ENCODE results near the gene KCNN3. TPM values are rescaled to one million over a fixed set of nuclear protein-coding genes. Genes with fewer than 3 reads are reported as not detected.
A peak's percentile ranks its signal among the peaks of the same experiment; 100 is the strongest.

The KCNN3 gene
- total RNA-seq, 6 experiments from 2014 or later, result not detected

DNA sequence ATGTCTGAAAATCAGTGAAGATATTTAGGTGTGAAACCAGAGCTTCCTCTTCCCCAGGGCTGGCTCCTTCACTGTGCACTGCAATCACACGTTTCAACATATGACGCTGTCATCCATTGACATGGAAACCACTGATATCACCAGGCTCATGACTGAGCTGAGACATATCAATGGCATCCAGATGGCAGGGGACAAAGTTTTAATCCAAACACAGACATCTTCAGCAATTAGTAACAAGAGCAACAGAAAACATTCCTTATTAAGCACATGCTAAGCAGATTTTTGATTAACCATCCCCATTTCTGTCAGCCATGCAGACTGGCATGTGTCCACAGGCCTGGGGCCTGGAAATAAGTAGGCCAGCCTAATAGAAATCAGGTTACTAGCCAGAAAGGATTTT is 154.1 kb downstream of the KCNN3 start:
- Mint-ChIP-seq H3K27ac (no peak overlapping the region), H3K36me3 (ENCODE audit: low read depth) (no peaks in the 10 kb centered on the region), H3K27me3 (ENCODE audit: insufficient read depth) (peaks cover 37% of the 10 kb centered on the region), H3K4me3 (no peak overlapping the region), H3K9me3 (no peaks in the 10 kb centered on the region), H3K4me1 (ENCODE audit: low read depth) (peaks cover 16% of the 10 kb centered on the region)
- DNase-seq, result no peak
- TF ChIP-seq, protein P1, sequence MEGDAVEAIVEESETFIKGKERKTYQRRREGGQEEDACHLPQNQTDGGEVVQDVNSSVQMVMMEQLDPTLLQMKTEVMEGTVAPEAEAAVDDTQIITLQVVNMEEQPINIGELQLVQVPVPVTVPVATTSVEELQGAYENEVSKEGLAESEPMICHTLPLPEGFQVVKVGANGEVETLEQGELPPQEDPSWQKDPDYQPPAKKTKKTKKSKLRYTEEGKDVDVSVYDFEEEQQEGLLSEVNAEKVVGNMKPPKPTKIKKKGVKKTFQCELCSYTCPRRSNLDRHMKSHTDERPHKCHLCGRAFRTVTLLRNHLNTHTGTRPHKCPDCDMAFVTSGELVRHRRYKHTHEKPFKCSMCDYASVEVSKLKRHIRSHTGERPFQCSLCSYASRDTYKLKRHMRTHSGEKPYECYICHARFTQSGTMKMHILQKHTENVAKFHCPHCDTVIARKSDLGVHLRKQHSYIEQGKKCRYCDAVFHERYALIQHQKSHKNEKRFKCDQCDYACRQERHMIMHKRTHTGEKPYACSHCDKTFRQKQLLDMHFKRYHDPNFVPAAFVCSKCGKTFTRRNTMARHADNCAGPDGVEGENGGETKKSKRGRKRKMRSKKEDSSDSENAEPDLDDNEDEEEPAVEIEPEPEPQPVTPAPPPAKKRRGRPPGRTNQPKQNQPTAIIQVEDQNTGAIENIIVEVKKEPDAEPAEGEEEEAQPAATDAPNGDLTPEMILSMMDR (IDR thresholded peaks at IDR 0.05), result no peak

DNA sequence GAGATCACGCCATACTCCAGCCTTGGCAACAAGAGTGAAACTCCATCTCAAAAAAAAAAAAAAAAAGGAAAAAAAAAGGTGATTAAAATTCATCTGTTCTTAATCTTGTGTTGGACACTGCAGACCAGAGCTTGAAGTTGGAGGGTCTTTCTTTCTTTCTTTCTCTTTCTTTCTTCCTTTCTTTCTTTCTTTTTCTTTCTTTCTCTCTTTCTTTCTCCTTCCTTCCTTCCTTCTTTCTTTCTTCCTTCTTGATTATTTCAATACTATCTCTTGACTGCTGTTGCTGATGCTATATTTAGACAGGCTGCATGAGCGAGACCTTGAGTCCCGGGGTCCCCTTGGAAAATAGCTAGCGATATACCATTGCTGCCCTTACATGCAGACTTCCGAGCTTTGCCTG is 154.7 kb downstream of the KCNN3 start:
- no peak for DNase-seq
- Mint-ChIP-seq H3K36me3 (ENCODE audit: low read depth) (no peaks in the 10 kb centered on the region), H3K9me3 (no peaks in the 10 kb centered on the region), H3K4me3 (no peak overlapping the region), H3K27me3 (ENCODE audit: insufficient read depth) (peaks cover 37% of the 10 kb centered on the region), H3K4me1 (ENCODE audit: low read depth) (peaks cover 12% of the 10 kb centered on the region), H3K27ac (no peak overlapping the region)
- TF ChIP-seq, protein P1 (IDR thresholded peaks at IDR 0.05), result no peak

DNA sequence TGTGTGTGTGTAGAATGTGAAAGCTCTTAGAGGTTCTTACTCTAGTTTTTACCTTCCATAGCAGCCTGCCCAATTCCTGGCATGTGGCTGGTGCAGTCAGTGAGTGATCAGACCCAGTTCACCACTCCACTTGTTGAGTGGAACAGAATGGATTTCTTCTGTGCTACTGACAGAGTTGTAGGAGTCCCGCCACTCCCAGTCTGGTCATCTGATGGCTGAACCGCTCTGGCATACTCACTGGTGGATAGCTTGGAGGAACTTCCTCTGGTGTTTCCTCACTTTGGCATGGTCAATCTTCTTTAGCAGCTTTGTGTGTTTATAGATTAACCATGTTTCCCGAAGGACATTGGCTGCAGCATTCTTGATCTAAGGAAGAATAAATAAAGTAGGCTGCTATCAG is 155.4 kb downstream of the KCNN3 start:
- no peaks in the 10 kb centered on the region for H3K9me3 Mint-ChIP-seq
- no peak overlapping the region for H3K27ac Mint-ChIP-seq
- H3K36me3 Mint-ChIP-seq (ENCODE audit: low read depth), result no peaks in the 10 kb centered on the region
- H3K4me3 Mint-ChIP-seq, result no peak overlapping the region
- H3K27me3 Mint-ChIP-seq (ENCODE audit: insufficient read depth), result peaks cover 40% of the 10 kb centered on the region
- peak; percentile 35 for DNase-seq
- H3K4me1 Mint-ChIP-seq (ENCODE audit: low read depth), result peaks cover 7% of the 10 kb centered on the region; the same call in 1 of the 2 replicates
- TF ChIP-seq, protein P1 (IDR thresholded peaks at IDR 0.05), result no peak

DNA sequence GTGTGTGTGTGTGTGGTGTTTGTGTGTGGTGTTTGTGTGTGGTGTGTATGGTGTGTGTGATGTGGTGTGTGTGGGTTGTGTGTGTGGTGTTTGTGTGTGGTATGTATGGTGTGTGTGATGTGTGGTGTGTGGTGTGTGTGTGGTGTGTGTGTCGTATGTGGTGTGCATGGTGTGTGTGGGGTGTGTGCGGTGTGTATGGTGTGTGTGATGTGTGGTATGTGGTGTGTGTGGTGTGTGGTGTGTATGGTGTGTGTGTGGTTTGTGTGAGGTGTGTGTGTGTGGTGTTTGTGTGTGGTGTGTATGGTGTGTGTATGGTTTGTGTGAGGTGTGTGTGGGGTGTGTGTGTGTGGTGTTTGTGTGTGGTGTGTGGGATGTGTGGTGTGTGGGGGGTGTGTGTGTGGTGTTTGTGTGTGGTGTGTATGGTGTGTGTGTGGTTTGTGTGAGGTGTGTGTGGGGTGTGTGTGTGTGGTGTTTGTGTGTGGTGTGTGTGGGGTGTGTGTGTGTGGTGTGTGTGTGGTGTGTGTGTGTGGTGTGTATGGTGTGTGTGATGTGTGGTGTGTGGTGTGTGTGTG is 155.9 kb downstream of the KCNN3 start:
- no peak overlapping the region for H3K27ac Mint-ChIP-seq
- H3K4me1 Mint-ChIP-seq (ENCODE audit: low read depth), result peaks cover 7% of the 10 kb centered on the region; the same call in 1 of the 2 replicates
- H3K27me3 Mint-ChIP-seq (ENCODE audit: insufficient read depth), result peaks cover 43% of the 10 kb centered on the region
- H3K4me3 Mint-ChIP-seq, result no peak overlapping the region
- TF ChIP-seq, protein P1 (IDR thresholded peaks at IDR 0.05), result no peak
- DNase-seq, result no peak
- H3K36me3 Mint-ChIP-seq (ENCODE audit: low read depth), result no peaks in the 10 kb centered on the region
- no peaks in the 10 kb centered on the region for H3K9me3 Mint-ChIP-seq

DNA sequence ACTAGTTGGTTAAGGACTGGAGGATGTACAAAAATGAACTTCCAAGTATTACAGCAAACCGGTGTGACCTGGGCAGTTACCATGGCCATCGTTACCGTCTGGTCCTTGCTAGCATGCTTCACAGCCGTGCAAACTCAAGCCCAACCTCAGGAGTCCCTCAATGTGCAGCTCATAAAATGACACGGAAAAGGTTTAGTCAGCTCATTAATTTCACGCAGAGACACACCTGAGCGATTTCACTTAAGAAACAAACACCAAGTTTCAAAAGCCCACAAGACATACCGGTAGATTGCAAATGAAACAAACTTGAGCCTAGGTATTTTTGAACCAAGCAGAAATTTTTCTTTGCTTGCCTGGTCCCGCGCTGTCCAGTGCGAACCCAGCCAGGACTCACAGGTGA is 157.1 kb downstream of the KCNN3 start:
- TF ChIP-seq, protein P1 (IDR thresholded peaks at IDR 0.05), result no peak
- Mint-ChIP-seq H3K9me3 (no peaks in the 10 kb centered on the region), H3K36me3 (ENCODE audit: low read depth) (no peaks in the 10 kb centered on the region), H3K4me1 (ENCODE audit: low read depth) (peaks cover 7% of the 10 kb centered on the region; the same call in 1 of the 2 replicates), H3K4me3 (no peak overlapping the region), H3K27ac (no peak overlapping the region), H3K27me3 (ENCODE audit: insufficient read depth) (peaks cover 50% of the 10 kb centered on the region)
- no peak for DNase-seq
